ENCODE results near the gene MARF1. TPM values are rescaled to one million over a fixed set of nuclear protein-coding genes. Genes with fewer than 3 reads are reported as not detected.
A peak's percentile ranks its signal among the peaks of the same experiment; 100 is the strongest.
"Not testable (repeated sequence)": the region's sequence is repeated elsewhere in the genome, so short reads cannot be mapped to it uniquely, and the experiment has no call there.

MARF1 gene
- total and polyA plus RNA-seq, 9 donors = 23.1 to 95.7 (median 71.8) TPM

GRCh38 chr16:15674571-15674970 lies 31.6 kb upstream of the MARF1 start:
- intact Hi-C loops (cut with DNase I) = no loop called here
- Histone ChIP-seq H3K27me3 (no peaks in the 10 kb centered on the region), H3K36me3 (no peaks in the 10 kb centered on the region), H3K9me3 (no peaks in the 10 kb centered on the region), H3K27ac (no peak overlapping the region), H3K4me3 (no peak overlapping the region), H3K4me1 (ENCODE audit: insufficient read depth) (no peaks in the 10 kb centered on the region)
- DNase-seq = no peak
- TF ChIP-seq CTCF (IDR thresholded peaks at IDR 0.05) (no peak), POLR2A (IDR thresholded peaks at IDR 0.05) (no peak), EP300 (IDR thresholded peaks at IDR 0.05) (no peak)
- 93 to 96% (median 95%) methylated on average over 7 of the region's 7 CpGs for WGBS, 3 donors

- Histone ChIP-seq H3K9me3 (no peaks in the 10 kb centered on the region), H3K4me1 (ENCODE audit: insufficient read depth) (no peaks in the 10 kb centered on the region), H3K4me3 (no peak overlapping the region), H3K27ac (peak overlapping the region; percentile 44 to 61), H3K36me3 (no peaks in the 10 kb centered on the region), H3K27me3 (no peaks in the 10 kb centered on the region)
- TF ChIP-seq EP300 (IDR thresholded peaks at IDR 0.05) = peak; percentile 76
- no peak for TF ChIP-seq CTCF (IDR thresholded peaks at IDR 0.05)
- peak; percentile 56 to 92 (median 76) for DNase-seq
- WGBS, 3 donors = 37 to 59% (median 56%) methylated on average over 20 of the region's 20 CpGs
- intact Hi-C loops (cut with DNase I) = no loop called here
Observed at GRCh38 chr16:15672514-15673167, 29.7 kb upstream of the MARF1 start.

GRCh38 chr16:15672127-15672513 lies 29.2 kb upstream of the MARF1 start:
- not testable (repeated sequence) for H3K4me3 ChIP-seq

GRCh38 chr16:15671530-15672117 lies 28.7 kb upstream of the MARF1 start:
- Histone ChIP-seq H3K4me3 (no peak overlapping the region), H3K27ac (no peak overlapping the region), H3K4me1 (ENCODE audit: insufficient read depth) (no peaks in the 10 kb centered on the region), H3K36me3 (no peaks in the 10 kb centered on the region), H3K27me3 (no peaks in the 10 kb centered on the region), H3K9me3 (no peaks in the 10 kb centered on the region)
- intact Hi-C loops (cut with DNase I) = no loop called here
- no peak for TF ChIP-seq POLR2A (IDR thresholded peaks at IDR 0.05)
- no peak for TF ChIP-seq EP300 (IDR thresholded peaks at IDR 0.05)
- TF ChIP-seq CTCF (IDR thresholded peaks at IDR 0.05) = no peak
- no peak for DNase-seq
- 89 to 93% (median 92%) methylated on average over 8 of the region's 8 CpGs for WGBS, 3 donors

More at GRCh38 chr16:15672127-15672513, 29.2 kb upstream of the MARF1 start:
- H3K27ac ChIP-seq = peak overlapping the region; percentile 44 to 61
- intact Hi-C loops (cut with DNase I); H3K36me3 ChIP-seq; H3K4me1 ChIP-seq (ENCODE audit: insufficient read depth); H3K9me3 ChIP-seq; DNase-seq; H3K27me3 ChIP-seq: not testable (repeated sequence)
- WGBS, 3 donors = 90 to 93% (median 93%) methylated on average over 10 of the region's 10 CpGs

DNA sequence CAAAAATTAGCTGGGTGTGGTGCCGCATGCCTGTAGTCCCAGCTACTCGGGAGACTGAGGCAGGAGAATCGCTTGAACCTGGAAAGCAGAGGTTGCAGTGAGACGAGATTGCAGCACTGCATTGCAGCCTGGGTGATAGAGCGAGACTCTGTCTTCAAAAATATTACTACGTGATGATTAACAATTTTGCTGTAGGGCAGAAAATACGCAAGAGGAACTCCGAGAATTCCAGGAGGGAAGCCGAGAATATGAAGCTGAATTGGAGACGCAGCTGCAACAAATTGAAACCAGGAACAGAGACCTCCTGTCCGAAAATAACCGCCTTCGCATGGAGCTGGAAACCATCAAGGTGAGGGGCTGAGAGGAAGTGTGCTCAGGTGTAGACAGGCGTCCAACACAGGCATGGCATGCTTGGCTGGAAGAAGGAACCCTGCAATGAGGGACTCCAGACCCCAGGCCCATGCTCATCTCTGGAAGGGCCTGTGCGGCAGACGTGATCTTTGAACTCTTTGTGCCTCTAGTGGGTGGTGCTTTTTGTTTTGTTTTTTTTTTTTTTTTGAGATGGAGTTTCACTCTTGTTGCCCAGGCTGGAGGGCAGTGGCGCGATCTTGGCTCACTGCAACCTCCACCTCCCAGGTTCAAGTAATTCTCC lies 24.3 kb upstream of the MARF1 start:
- Histone ChIP-seq H3K9me3 (no peaks in the 10 kb centered on the region), H3K27ac (no peak overlapping the region), H3K27me3 (no peaks in the 10 kb centered on the region), H3K4me3 (no peak overlapping the region), H3K36me3 (no peaks in the 10 kb centered on the region), H3K4me1 (ENCODE audit: insufficient read depth) (no peaks in the 10 kb centered on the region)
- intact Hi-C loops (cut with DNase I) = no loop called here
- DNase-seq = peak in 1 of 5 donors; percentile 3
- 88 to 89% (median 89%) methylated on average over 18 of the region's 18 CpGs for WGBS, 3 donors
- TF ChIP-seq POLR2A (IDR thresholded peaks at IDR 0.05) = no peak
- no peak for TF ChIP-seq CTCF (IDR thresholded peaks at IDR 0.05)
- TF ChIP-seq EP300 (IDR thresholded peaks at IDR 0.05) = no peak
